ENCODE results near the gene TOMM22.

DNA sequence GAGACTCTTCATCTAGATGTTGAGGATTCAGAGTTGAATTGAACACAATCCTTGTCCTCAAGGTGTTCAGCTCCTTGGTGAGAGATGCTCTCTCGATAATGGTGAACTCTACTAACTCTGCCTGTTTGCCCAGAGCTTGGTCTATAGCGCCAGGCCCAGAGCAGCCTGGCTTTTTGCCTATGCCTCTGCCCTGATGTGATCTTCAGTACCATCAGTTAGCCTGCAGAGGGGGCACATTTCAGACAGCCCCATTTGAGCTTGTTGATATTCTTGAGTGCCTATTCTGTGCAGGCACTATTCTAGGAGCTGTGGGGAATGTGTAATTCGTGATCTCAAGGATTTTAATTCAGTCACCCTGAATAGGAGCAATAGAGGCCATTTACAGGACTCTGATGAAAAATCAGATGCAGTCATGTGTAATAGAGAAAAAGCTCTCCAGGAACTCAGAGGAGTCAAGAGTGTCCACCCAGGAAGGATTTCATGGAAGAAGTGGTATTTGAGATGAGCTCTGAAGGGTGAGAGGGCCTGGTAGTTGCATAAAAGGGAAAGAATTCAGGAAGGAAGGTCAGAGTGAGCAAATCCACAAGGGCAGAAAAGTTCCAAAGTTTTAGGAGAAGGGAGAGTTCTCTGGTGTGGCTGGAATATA, 43.3 kb downstream of the TOMM22 start:
- TF ChIP-seq, protein P1, sequence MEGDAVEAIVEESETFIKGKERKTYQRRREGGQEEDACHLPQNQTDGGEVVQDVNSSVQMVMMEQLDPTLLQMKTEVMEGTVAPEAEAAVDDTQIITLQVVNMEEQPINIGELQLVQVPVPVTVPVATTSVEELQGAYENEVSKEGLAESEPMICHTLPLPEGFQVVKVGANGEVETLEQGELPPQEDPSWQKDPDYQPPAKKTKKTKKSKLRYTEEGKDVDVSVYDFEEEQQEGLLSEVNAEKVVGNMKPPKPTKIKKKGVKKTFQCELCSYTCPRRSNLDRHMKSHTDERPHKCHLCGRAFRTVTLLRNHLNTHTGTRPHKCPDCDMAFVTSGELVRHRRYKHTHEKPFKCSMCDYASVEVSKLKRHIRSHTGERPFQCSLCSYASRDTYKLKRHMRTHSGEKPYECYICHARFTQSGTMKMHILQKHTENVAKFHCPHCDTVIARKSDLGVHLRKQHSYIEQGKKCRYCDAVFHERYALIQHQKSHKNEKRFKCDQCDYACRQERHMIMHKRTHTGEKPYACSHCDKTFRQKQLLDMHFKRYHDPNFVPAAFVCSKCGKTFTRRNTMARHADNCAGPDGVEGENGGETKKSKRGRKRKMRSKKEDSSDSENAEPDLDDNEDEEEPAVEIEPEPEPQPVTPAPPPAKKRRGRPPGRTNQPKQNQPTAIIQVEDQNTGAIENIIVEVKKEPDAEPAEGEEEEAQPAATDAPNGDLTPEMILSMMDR (tag by site-specific recombination; IDR thresholded peaks at IDR 0.05), result peak; percentile 32; the same call in 1 of the 2 replicates
- no peak for TF ChIP-seq ZNF302 (tag by site-specific recombination; IDR thresholded peaks at IDR 0.05; ENCODE audit: low read depth)
- TF ChIP-seq MEIS1 (CRISPR knock-in tag; IDR thresholded peaks at IDR 0.05; ENCODE audit: borderline replicate concordance), result no peak
- no peak for TF ChIP-seq ZNF530 (tag by site-specific recombination; IDR thresholded peaks at IDR 0.05; ENCODE audit: low read depth)
- no peak for TF ChIP-seq ZNF629 (tag by site-specific recombination; IDR thresholded peaks at IDR 0.05)
- TF ChIP-seq, protein P2, sequence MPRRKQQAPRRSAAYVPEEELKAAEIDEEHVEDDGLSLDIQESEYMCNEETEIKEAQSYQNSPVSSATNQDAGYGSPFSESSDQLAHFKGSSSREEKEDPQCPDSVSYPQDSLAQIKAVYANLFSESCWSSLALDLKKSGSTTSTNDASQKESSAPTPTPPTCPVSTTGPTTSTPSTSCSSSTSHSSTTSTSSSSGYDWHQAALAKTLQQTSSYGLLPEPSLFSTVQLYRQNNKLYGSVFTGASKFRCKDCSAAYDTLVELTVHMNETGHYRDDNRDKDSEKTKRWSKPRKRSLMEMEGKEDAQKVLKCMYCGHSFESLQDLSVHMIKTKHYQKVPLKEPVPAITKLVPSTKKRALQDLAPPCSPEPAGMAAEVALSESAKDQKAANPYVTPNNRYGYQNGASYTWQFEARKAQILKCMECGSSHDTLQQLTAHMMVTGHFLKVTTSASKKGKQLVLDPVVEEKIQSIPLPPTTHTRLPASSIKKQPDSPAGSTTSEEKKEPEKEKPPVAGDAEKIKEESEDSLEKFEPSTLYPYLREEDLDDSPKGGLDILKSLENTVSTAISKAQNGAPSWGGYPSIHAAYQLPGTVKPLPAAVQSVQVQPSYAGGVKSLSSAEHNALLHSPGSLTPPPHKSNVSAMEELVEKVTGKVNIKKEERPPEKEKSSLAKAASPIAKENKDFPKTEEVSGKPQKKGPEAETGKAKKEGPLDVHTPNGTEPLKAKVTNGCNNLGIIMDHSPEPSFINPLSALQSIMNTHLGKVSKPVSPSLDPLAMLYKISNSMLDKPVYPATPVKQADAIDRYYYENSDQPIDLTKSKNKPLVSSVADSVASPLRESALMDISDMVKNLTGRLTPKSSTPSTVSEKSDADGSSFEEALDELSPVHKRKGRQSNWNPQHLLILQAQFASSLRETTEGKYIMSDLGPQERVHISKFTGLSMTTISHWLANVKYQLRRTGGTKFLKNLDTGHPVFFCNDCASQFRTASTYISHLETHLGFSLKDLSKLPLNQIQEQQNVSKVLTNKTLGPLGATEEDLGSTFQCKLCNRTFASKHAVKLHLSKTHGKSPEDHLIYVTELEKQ (tag by site-specific recombination; IDR thresholded peaks at IDR 0.05; ENCODE audit: borderline replicate concordance), result no peak
- TF ChIP-seq, protein P3, sequence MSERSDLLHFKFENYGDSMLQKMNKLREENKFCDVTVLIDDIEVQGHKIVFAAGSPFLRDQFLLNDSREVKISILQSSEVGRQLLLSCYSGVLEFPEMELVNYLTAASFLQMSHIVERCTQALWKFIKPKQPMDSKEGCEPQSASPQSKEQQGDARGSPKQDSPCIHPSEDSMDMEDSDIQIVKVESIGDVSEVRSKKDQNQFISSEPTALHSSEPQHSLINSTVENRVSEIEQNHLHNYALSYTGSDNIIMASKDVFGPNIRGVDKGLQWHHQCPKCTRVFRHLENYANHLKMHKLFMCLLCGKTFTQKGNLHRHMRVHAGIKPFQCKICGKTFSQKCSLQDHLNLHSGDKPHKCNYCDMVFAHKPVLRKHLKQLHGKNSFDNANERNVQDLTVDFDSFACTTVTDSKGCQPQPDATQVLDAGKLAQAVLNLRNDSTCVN (tag by site-specific recombination; optimal IDR thresholded peaks at IDR 0.05), result no peak
- no peak for TF ChIP-seq ZBTB48 (tag by site-specific recombination; IDR thresholded peaks at IDR 0.05)
- TF ChIP-seq ZFP41 (tag by site-specific recombination; IDR thresholded peaks at IDR 0.05; ENCODE audit: borderline replicate concordance), result no peak
- TF ChIP-seq, protein P4, sequence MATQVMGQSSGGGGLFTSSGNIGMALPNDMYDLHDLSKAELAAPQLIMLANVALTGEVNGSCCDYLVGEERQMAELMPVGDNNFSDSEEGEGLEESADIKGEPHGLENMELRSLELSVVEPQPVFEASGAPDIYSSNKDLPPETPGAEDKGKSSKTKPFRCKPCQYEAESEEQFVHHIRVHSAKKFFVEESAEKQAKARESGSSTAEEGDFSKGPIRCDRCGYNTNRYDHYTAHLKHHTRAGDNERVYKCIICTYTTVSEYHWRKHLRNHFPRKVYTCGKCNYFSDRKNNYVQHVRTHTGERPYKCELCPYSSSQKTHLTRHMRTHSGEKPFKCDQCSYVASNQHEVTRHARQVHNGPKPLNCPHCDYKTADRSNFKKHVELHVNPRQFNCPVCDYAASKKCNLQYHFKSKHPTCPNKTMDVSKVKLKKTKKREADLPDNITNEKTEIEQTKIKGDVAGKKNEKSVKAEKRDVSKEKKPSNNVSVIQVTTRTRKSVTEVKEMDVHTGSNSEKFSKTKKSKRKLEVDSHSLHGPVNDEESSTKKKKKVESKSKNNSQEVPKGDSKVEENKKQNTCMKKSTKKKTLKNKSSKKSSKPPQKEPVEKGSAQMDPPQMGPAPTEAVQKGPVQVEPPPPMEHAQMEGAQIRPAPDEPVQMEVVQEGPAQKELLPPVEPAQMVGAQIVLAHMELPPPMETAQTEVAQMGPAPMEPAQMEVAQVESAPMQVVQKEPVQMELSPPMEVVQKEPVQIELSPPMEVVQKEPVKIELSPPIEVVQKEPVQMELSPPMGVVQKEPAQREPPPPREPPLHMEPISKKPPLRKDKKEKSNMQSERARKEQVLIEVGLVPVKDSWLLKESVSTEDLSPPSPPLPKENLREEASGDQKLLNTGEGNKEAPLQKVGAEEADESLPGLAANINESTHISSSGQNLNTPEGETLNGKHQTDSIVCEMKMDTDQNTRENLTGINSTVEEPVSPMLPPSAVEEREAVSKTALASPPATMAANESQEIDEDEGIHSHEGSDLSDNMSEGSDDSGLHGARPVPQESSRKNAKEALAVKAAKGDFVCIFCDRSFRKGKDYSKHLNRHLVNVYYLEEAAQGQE (tag by site-specific recombination; IDR thresholded peaks at IDR 0.05), result no peak
- TF ChIP-seq KLF1 (tag by site-specific recombination; IDR thresholded peaks at IDR 0.05), result no peak
- TF ChIP-seq GLIS2 (tag by site-specific recombination; IDR thresholded peaks at IDR 0.05), result no peak

Measured in HEK293 (cell line).